Retinal pigment epithelial cell (primary cell): ENCODE measurements around the gene GJC2.

Experiments
- DNase-seq: peaks from one replicate; pipeline ENCODE4 v3.0.0-alpha.2; 2010; ENCODE audit warnings: low read depth
- H3K4me3 ChIP-seq: 2 replicates; pipeline ENCODE4 v1.5.1; 2011; ENCODE audit warnings: mild to moderate bottlenecking, low read length, control low read depth, moderate library complexity
- TF ChIP-seq, protein P1 (sequence below): conservative IDR thresholded peaks from 2 replicates; pipeline ENCODE4 v1.5.1; 2011; ENCODE audit warnings: low read depth, low read length, control low read depth, inconsistent platforms

GJC2 gene

DNA sequence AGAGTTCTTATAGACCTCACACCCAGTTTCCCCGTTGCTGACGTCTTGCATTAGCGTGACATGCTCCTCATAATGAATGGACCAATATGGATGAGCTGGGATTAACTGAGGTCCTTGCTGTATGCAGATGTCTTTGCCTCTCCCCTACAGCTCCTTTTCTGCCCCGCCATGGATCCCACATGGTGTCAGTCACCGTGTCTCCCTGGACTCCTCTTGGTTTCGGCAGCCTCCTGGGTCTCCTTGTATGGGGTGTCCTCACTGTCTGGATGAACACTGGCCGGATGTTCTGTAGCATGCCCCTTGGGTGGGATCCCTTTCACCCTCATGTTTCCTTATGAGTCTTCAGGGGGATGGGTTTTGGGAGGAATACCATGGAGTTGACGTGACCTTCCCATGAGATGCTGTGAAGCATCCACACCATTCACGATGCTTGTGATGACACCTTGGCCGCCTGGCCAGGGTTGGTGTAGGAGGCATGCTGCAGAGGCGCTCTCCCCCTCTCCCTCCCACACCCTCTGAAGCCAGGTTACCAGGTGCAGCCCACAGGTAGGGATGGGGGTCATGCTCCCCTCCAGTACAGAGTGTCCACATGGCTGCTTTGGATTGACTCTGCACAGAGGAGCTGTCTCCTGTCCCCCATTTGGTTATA, 4.4 kb downstream of the GJC2 start:
- no peak overlapping the region for H3K4me3 ChIP-seq
- TF ChIP-seq, protein P1, sequence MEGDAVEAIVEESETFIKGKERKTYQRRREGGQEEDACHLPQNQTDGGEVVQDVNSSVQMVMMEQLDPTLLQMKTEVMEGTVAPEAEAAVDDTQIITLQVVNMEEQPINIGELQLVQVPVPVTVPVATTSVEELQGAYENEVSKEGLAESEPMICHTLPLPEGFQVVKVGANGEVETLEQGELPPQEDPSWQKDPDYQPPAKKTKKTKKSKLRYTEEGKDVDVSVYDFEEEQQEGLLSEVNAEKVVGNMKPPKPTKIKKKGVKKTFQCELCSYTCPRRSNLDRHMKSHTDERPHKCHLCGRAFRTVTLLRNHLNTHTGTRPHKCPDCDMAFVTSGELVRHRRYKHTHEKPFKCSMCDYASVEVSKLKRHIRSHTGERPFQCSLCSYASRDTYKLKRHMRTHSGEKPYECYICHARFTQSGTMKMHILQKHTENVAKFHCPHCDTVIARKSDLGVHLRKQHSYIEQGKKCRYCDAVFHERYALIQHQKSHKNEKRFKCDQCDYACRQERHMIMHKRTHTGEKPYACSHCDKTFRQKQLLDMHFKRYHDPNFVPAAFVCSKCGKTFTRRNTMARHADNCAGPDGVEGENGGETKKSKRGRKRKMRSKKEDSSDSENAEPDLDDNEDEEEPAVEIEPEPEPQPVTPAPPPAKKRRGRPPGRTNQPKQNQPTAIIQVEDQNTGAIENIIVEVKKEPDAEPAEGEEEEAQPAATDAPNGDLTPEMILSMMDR: no peak
- no peak for DNase-seq

DNA sequence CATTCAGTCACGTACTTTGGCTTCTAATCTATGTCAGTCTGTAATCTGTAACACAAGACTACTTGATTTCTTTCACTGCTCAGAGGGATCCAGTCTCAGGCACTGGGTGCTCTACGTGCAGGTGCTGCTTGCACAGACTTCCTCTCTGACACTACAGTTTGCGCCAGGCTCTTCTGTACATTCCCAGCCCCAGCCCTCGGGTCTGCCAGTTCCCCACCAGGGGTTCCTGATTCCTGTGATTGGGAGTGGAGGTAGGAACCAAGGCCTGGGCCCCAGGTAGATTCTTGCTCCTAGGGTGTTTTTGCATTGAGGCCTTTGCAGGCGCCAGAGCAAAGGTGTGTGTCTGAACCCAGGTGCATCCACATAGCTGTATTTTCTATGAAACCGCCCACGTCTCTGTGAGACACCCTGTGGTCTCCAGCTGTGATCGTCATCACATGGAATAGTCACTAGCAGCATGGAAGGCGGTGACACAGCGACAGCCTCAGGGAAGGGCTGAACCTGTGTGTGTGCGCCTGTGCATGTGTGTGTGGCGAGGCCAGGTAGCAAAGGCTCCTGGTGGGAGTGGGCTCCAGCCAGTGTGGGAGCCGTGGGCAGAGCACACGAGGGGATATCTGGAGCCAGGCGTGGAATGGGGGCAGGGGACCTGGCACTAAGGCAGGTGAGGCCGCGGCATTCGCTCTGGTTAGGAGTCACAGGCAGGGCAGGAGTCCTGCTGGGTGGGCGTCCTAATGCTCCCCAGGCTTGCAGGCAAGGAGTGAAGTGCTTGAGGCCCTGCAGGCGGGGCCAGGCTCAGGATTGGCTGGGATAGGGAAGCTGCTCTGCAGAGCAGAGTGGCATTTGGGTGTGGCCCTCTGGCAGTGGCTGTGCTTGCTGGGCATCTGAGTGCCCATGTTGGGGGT, 5.2 kb downstream of the GJC2 start:
- DNase-seq: no peak
- TF ChIP-seq, protein P1: no peak
- H3K4me3 ChIP-seq: no peak overlapping the region

DNA sequence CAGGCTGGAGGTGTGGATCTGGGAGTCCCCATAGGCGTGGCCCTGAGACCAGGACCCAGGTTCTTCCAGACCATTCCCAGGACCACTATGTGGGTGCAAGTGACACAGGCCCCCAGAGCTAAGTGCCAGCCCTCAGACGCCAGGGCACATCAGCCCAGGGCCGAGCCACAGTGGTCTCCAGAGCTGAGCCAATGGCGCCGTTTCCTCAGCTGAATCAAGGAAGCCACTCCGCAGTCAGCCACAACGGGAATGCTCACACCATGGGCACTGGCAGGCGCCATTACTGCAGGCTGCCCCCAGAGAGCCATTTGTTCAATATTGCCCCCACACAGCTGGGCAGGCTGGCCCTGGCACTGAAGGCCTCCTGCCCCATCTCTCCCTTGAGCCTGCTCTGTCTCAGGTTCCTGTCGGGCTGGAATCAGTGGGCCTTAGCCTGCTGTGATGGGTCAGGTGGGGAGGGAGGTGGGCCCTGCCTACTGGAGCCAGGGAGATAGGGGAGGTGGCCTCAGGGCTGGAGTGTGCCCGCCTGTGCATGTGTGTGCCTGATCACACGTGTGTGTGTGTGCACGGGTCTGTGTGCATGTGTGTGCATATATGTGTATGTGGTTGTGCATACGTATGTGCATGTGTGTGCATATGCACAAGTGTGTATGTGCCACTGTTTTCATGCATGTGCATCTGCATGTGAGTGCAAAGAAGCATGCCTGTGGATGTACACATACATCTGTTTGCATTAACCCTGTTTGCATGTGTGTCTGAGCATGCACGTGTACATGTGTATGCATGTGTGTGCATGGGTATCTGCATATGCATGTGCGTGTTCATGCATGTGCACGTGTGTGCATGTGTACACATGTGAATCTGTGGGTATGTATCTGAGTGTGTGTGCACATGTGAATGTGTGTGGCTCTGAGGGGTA, 6.1 kb downstream of the GJC2 start:
- no peak for DNase-seq
- TF ChIP-seq, protein P1: no peak
- H3K4me3 ChIP-seq: no peak overlapping the region

DNA sequence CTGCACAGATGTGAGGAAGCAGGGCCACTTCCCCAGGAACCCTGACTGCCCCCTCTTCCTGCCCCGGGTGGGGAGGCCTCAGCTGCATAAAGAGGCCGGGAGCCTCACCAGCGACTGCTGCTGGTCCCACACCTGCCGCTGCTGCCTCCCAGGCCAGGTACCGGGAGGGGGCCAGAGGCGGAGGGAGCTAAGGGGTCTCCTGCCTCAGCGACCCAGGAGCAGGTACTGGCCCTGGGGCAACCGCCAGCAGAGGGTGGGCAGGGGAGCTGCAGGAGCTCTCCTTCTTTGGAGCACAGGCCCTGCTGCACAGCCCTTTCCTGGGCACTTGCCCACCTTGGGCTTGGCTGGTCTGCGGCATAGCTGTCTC, 6.8 kb downstream of the GJC2 start:
- no peak overlapping the region for H3K4me3 ChIP-seq
- TF ChIP-seq, protein P1: no peak
- no peak for DNase-seq

DNA sequence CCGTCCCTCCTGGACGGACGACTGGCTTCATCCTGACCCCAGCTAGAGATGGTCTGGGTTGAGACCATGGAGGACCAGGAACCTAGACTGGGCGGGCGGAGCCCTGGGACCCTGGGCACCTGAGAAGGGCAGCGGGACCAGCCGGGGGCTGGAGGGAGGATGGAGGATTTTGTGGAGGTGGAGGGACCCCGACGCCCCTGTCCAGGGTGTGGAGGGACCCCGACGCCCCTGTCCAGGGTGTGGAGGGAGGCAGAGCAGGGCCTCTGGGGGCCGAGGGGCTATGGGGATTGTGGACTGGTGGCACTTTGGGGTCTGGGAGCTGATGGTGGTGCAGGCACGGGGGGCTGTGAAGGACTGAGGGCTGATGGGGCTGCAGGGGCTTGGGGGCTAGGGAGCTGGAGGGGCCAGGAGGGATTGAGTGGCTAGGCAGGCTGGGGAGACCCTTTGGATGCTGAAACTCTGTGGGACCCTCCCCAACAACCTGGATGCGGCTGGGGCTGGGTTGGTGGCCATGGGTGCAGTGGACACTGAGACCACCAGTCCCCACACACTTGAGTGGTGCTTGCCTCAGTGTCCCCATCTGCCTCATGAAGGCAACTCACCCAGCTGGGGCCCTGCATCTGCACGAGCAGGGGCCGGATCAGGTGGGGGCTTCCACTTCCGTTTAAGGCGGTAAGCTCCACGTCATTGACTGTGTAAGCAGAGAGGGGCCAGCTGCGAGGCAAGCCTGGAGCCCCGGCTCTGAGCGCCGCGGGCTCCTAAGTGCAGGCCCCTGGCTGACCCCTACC, 7.4 kb downstream of the GJC2 start:
- TF ChIP-seq, protein P1: no peak
- DNase-seq: no peak
- no peak overlapping the region for H3K4me3 ChIP-seq

DNA sequence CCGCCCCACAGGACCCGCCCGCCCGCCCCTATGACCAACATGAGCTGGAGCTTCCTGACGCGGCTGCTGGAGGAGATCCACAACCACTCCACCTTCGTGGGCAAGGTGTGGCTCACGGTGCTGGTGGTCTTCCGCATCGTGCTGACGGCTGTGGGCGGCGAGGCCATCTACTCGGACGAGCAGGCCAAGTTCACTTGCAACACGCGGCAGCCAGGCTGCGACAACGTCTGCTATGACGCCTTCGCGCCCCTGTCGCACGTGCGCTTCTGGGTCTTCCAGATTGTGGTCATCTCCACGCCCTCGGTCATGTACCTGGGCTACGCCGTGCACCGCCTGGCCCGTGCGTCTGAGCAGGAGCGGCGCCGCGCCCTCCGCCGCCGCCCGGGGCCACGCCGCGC, 8.0 kb downstream of the GJC2 start:
- DNase-seq: no peak
- H3K4me3 ChIP-seq: no peak overlapping the region
- TF ChIP-seq, protein P1: no peak
